CD4-positive, alpha-beta memory T cell (primary cell): ENCODE results near the gene SFXN5. TPM values are rescaled to one million over a fixed set of nuclear protein-coding genes. Genes with fewer than 3 reads are reported as not detected.

Experiments
- CTCF ChIA-PET: fragments of 350-600 bp; sonication (Branson Sonifier 250); formaldehyde crosslinking; loops from one replicate; lab custom pipeline; 2021; ENCODE audit warnings: inconsistent platforms; ENCODE audit not compliant: partially characterized antibody; lab: Charles Lee
- POLR2A ChIA-PET: fragments of 350-600 bp; sonication (Branson Sonifier 250); formaldehyde crosslinking; loops from one replicate; lab custom pipeline; 2021; ENCODE audit not compliant: partially characterized antibody; lab: Charles Lee
- DNase-seq, 5 donors: peaks; one replicate each; pipeline versions ENCODE4 v3.0.0 to v3.0.0-alpha.2; 2020 to 2022; ENCODE audit warnings: mixed read lengths in 1 of 5
- H3K27ac ChIP-seq: one replicate; pipeline ENCODE4 v1.7.0; 2013; ENCODE audit warnings: low read depth, low read length
- H3K27me3 ChIP-seq: 2 replicates; pipeline ENCODE4 v1.7.0; 2013; ENCODE audit warnings: mild to moderate bottlenecking, low read length, moderate library complexity; ENCODE audit not compliant: insufficient read depth
- H3K36me3 ChIP-seq: 2 replicates; pipeline ENCODE4 v1.7.0; 2013; ENCODE audit warnings: mild to moderate bottlenecking, low read length, moderate library complexity; ENCODE audit not compliant: insufficient read depth
- H3K4me1 ChIP-seq: 2 replicates; pipeline ENCODE4 v1.7.0; 2013; ENCODE audit warnings: mild to moderate bottlenecking, low read length, moderate library complexity; ENCODE audit not compliant: insufficient read depth
- H3K4me3 ChIP-seq, 2 donors: one replicate each; pipeline ENCODE4 v1.7.0; 2013; ENCODE audit warnings: low read length in 2 of 2, mild to moderate bottlenecking in 1 of 2
- H3K9me3 ChIP-seq, 2 donors: one replicate each; pipeline ENCODE4 v1.7.0; 2013; ENCODE audit warnings: low read length in 2 of 2, control low read depth in 1 of 2; ENCODE audit not compliant: control insufficient read depth in 1 of 2
- H3K27ac Mint-ChIP-seq, 7 donors: one replicate each; pipeline ENCODE4 v1.8.0; 2020 to 2021; ENCODE audit warnings: mixed read lengths in 7 of 7, mild to moderate bottlenecking in 6 of 7, inconsistent platforms in 3 of 7, moderate library complexity in 3 of 7
- H3K27me3 Mint-ChIP-seq, 2 donors: one replicate each; pipeline ENCODE4 v1.8.0; 2020 to 2021; ENCODE audit warnings: mixed read lengths in 2 of 2
- H3K36me3 Mint-ChIP-seq, 2 donors: one replicate each; pipeline ENCODE4 v1.8.0; 2020 to 2021; ENCODE audit warnings: mixed read lengths in 2 of 2, inconsistent platforms in 1 of 2, mild to moderate bottlenecking in 1 of 2
- H3K4me1 Mint-ChIP-seq, 4 donors: one replicate each; pipeline ENCODE4 v1.8.0; 2020 to 2021; ENCODE audit warnings: mixed read lengths in 4 of 4, mild to moderate bottlenecking in 1 of 4
- H3K4me3 Mint-ChIP-seq, 8 donors: one replicate each; pipeline ENCODE4 v1.8.0; 2020 to 2021; ENCODE audit warnings: mixed read lengths in 8 of 8, mild to moderate bottlenecking in 7 of 8, moderate library complexity in 6 of 8, inconsistent platforms in 3 of 8
- H3K9me3 Mint-ChIP-seq, 8 donors: one replicate each; pipeline ENCODE4 v1.8.0; 2020 to 2021; ENCODE audit warnings: mixed read lengths in 8 of 8, mild to moderate bottlenecking in 5 of 8, inconsistent platforms in 3 of 8, moderate library complexity in 1 of 8
- intact Hi-C: fragments of 100-400 bp; cut with micrococcal nuclease; formaldehyde crosslinking; loops from one replicate; pipeline ENCODE4 v1.15.1; 2023
- polyA plus RNA-seq, 2 donors: library from polyadenylated mRNA; unstranded; fragments of 300-500 nt; fragmentation: Illumina TruSeq; gene quantifications; one replicate each; pipeline ENCODE4 v1.2.3, GENCODE V29; 2021
- total RNA-seq, 2 experiments: library from RNA; stranded (reverse); gene quantifications; one replicate each; pipeline ENCODE4 v1.2.3, GENCODE V29; 2021

Gene SFXN5
- total and polyA plus RNA-seq, 4 experiments from 2014 or later: 0.95 to 10.0 (median 4.1) TPM

DNA sequence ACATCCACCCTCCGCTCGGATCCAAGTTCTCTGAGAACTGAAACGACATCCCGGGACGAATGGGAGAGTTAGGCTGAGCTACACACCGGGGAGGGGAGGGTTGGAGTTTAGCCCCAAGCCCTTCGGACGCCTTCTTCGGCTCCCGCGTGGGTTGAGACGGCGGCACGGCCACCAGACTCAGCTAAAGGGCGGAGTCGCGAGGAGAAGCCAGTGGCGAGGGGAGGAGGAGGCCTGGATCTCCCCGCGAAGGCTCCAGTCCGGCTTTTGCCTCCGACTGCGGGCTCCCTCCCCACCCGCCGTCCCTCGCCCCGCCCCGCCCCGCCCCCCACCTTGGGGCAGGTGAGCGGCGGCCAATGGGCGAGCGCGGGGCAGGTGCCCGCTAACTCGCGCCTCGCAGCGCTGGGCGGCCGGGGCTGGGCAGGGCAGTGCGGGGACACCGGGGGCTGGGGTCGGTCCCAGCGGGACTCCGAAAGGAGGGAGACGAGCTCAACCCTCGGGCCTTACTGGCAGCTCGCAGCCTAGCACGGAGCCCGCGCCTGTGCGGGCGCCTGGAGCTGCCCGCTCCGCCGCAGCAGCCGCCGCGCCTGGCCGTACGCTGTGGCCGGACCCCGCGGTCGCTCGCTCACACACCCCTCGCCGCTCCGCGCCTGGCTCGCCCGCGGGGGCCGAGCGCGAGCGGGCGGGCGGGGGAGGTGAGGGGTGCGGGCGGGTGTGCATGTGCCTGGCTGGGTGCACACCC, 154.2 kb downstream of the SFXN5 start, which contains the start of gene EMX1:
Gene EMX1, plus strand, starts transcription at position 382 of the 739 bp plus-strand sequence. Its CDS starts 334 bp downstream, at position 716.
- ChIA-PET POLR2A (interaction anchor here (2.1 kb wide), 1 partner anchor 10 kb away, joined by 7 read pairs; no protein-coding TSS in a partner anchor), CTCF (interaction anchor here (0.6 to 1.0 kb wide), 4 partner anchors 11 to 53 kb away, joined by 3 read pairs; partner anchors contain the start of gene SPR)
- no peaks in the 10 kb centered on the region for H3K9me3 ChIP-seq
- H3K36me3 ChIP-seq: no peaks in the 10 kb centered on the region
- peaks cover 75% of the 10 kb centered on the region for H3K27me3 ChIP-seq
- peaks cover 0 to 3% of the 10 kb centered on the region in 2 donors for H3K36me3 Mint-ChIP-seq
- H3K4me1 Mint-ChIP-seq: peaks cover 18 to 52% (median 33%) of the 10 kb centered on the region in 4 donors
- peak within 1 kb of the TSS; percentile 73 to 87 (median 82) for H3K4me3 Mint-ChIP-seq
- H3K9me3 Mint-ChIP-seq: peaks cover 0 to 5% (median 0%) of the 10 kb centered on the region in 8 donors
- H3K4me1 ChIP-seq: peaks cover 45% of the 10 kb centered on the region
- peak within 1 kb of the TSS in 1 of 2 donors; percentile 48 for H3K4me3 ChIP-seq
- peak in 4 of 5 donors; percentile 40 to 59 (median 52) for DNase-seq
- intact Hi-C loops: no loop called here
- H3K27ac Mint-ChIP-seq: peak within 1 kb of the TSS in 2 of 7 donors; percentile 12 to 30
- no peak within 1 kb of the TSS for H3K27ac ChIP-seq
- peaks cover 56 to 60% of the 10 kb centered on the region in 2 donors for H3K27me3 Mint-ChIP-seq

DNA sequence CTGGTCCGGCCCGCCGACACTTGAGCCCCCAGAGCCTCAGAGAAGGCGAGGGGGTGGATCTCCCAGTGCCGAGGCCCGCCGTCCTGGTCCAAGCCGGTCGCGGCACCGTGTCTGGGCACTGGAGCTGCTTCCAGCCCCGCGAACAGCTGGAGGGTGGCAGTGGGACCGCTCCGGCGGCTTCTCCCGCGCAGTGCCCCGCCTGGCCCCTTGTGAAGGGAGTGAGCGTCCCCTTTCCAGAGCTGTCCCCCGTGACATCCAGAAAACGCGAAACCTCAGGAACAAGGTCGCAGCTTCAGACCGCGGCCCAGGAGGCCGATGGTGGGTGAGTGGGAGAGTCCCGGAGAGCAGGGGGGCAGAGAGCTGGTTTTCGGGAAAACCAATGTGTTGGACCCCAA, 154.8 kb downstream of the SFXN5 start:
- peaks cover 18 to 52% (median 33%) of the 10 kb centered on the region in 4 donors for H3K4me1 Mint-ChIP-seq
- peaks cover 57 to 60% of the 10 kb centered on the region in 2 donors for H3K27me3 Mint-ChIP-seq
- no peaks in the 10 kb centered on the region for H3K36me3 ChIP-seq
- no peak overlapping the region for H3K27ac ChIP-seq
- peaks cover 0 to 5% (median 0%) of the 10 kb centered on the region in 8 donors for H3K9me3 Mint-ChIP-seq
- H3K36me3 Mint-ChIP-seq: peaks cover 0 to 3% of the 10 kb centered on the region in 2 donors
- no peaks in the 10 kb centered on the region for H3K9me3 ChIP-seq
- peaks cover 45% of the 10 kb centered on the region for H3K4me1 ChIP-seq
- CTCF ChIA-PET: no interaction called here
- intact Hi-C loops: no loop called here
- no peak for DNase-seq
- peak overlapping the region; percentile 73 to 87 (median 82) for H3K4me3 Mint-ChIP-seq
- H3K27me3 ChIP-seq: peaks cover 69% of the 10 kb centered on the region
- H3K4me3 ChIP-seq: peak overlapping the region in 1 of 2 donors; percentile 48
- POLR2A ChIA-PET: interaction anchor here (2.1 kb wide), 1 partner anchor 10 kb away, joined by 7 read pairs; no protein-coding TSS in a partner anchor
- H3K27ac Mint-ChIP-seq: peak overlapping the region in 2 of 7 donors; percentile 12 to 30

DNA sequence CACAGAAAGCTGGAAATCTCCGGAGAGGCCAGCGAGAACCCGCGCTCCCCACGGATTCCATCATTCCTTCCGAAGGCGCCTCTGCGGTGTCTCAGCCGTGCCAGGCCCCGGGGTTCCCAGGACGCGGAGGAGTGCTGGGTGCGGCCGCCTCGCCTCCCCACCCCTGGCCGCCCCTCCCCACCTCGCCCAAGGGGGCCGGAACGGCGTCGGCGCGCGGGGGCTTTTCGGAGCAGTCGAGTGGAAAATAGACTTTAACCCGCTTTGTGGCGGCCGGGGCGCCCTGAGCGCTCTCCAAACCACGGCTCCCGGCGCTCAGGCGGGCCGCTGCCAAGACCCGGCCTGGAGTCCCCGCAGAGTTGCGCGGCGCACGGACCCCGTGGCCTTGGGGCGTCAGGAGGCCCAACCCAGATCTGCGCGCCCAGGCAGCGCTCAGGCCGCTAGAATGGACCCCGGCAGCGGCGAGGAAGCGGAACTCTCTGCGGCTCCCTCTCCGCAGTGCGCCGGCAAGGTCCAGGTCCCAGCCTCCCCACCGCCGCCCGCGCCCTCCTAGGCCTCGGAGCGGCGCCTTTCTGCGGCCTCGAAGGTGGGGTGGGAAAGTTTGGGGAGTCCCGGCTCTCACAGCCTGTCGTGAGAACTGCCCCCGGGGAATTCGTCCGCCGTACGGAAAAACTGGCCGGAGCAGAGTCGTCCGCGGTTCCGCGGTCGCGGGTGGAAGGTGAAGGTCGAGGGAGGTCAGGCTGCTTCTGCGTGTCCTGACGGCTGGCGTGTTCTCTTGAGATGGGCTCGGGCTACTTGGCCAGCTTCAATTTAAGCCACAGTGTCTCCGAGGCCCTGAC, 155.4 kb downstream of the SFXN5 start:
- ChIA-PET CTCF (interaction anchor here (1.6 kb wide), 1 partner anchor 29 kb away, joined by 5 read pairs; the partner anchor contains the start of gene SPR), POLR2A (interaction anchor here (2.1 kb wide), 1 partner anchor 11 kb away, joined by 7 read pairs; no protein-coding TSS in a partner anchor)
- peak overlapping the region; percentile 73 to 89 (median 82) for H3K4me3 Mint-ChIP-seq
- H3K4me1 Mint-ChIP-seq: peaks cover 18 to 52% (median 33%) of the 10 kb centered on the region in 4 donors
- peak in 4 of 5 donors; percentile 36 to 52 (median 46) for DNase-seq
- intact Hi-C loops: no loop called here
- peaks cover 0 to 5% (median 0%) of the 10 kb centered on the region in 8 donors for H3K9me3 Mint-ChIP-seq
- peaks cover 45% of the 10 kb centered on the region for H3K4me1 ChIP-seq
- peaks cover 0 to 3% of the 10 kb centered on the region in 2 donors for H3K36me3 Mint-ChIP-seq
- peaks cover 58 to 59% of the 10 kb centered on the region in 2 donors for H3K27me3 Mint-ChIP-seq
- no peaks in the 10 kb centered on the region for H3K9me3 ChIP-seq
- no peaks in the 10 kb centered on the region for H3K36me3 ChIP-seq
- H3K27ac Mint-ChIP-seq: peak overlapping the region in 1 of 7 donors; percentile 30
- H3K27ac ChIP-seq: no peak overlapping the region
- peaks cover 67% of the 10 kb centered on the region for H3K27me3 ChIP-seq
- H3K4me3 ChIP-seq: peak overlapping the region in 1 of 2 donors; percentile 48

DNA sequence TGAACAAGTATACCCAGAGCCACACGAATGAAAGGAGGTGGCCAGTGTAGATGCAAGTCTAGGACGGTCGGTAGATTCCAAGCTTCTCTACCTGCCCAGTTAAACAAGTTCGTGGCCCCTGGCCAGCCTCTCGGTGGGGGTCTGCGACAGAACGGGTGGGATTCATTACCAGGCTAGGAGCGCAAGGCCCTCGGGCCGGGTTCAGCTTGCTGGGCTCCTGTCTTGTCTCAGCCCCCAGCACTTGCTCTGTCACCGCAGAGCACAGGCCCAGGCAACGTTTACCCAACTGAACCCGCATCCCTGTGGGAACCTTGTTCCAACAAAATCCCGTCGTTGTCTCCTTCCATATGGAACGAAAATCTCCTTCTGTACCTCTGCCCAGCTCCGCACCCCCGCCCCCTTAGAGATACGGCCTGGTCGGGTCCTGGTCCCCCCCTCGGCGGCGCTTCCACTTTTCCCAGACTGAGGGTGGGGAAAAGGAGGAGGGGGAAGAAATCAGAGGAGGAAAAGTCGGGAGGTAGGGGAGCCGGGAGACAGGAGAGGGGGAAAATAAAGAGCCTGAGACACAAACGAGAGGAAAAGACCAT, 156.1 kb downstream of the SFXN5 start:
- Histone ChIP-seq H3K9me3 (no peaks in the 10 kb centered on the region), H3K4me1 (peaks cover 43% of the 10 kb centered on the region), H3K4me3 (no peak overlapping the region), H3K36me3 (no peaks in the 10 kb centered on the region), H3K27ac (no peak overlapping the region), H3K27me3 (peaks cover 64% of the 10 kb centered on the region)
- intact Hi-C loops: no loop called here
- H3K27me3 Mint-ChIP-seq: peaks cover 58 to 62% of the 10 kb centered on the region in 2 donors
- H3K27ac Mint-ChIP-seq: peak overlapping the region in 2 of 7 donors; percentile 66 to 79
- peak overlapping the region; percentile 65 to 89 (median 74) for H3K4me3 Mint-ChIP-seq
- H3K9me3 Mint-ChIP-seq: peaks cover 0 to 3% (median 0%) of the 10 kb centered on the region in 8 donors
- peaks cover 18 to 49% (median 31%) of the 10 kb centered on the region in 4 donors for H3K4me1 Mint-ChIP-seq
- no peak for DNase-seq
- ChIA-PET POLR2A (no interaction called here), CTCF (interaction anchor here (1.6 kb wide), 1 partner anchor 28 kb away, joined by 5 read pairs; the partner anchor contains the start of gene SPR)
- peaks cover 0 to 3% of the 10 kb centered on the region in 2 donors for H3K36me3 Mint-ChIP-seq

DNA sequence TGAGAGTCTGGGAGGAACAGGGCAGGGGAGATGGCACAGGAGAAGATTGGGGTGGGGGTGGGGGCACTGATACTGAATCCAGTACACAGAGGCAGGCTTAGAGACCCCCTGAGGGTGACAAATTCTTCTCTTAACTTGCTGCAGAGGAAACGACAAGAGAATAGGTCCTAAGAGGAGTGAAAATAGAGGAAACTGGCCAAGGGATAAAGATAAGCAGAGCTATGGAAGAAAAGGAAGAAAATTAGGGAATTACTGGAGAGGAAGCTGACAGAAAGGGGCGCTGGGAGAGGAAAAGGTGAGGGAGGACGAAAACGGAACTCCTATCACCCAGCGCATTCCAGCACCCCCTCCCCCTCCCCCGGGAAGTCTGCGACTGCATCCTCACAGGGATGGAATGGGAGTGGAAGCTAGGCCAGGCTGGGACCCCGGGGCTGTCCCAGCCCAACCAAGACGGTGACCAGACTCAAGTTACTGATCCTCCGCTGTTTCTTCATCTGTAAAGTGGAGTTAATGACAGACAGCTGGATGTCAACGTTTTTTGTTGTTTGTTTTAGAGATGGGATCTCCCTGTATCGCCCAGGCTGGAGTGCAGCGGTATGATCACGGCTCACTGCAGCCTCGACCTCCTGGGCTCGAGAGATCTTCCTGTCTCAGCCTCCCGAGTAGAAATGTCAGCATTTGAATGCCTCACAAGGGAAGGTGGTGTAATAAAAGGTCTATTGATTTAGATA, 156.8 kb downstream of the SFXN5 start:
- Histone ChIP-seq H3K4me1 (peaks cover 37% of the 10 kb centered on the region), H3K4me3 (no peak overlapping the region), H3K27me3 (peaks cover 62% of the 10 kb centered on the region), H3K27ac (no peak overlapping the region), H3K9me3 (no peaks in the 10 kb centered on the region), H3K36me3 (no peaks in the 10 kb centered on the region)
- POLR2A ChIA-PET: no interaction called here
- H3K27ac Mint-ChIP-seq: peak overlapping the region in 2 of 7 donors; percentile 66 to 79
- peaks cover 18 to 45% (median 29%) of the 10 kb centered on the region in 4 donors for H3K4me1 Mint-ChIP-seq
- H3K9me3 Mint-ChIP-seq: peaks cover 0 to 2% (median 0%) of the 10 kb centered on the region in 8 donors
- intact Hi-C loops: no loop called here
- H3K36me3 Mint-ChIP-seq: peaks cover 0 to 3% of the 10 kb centered on the region in 2 donors
- peaks cover 59 to 65% of the 10 kb centered on the region in 2 donors for H3K27me3 Mint-ChIP-seq
- CTCF ChIA-PET: interaction anchor here (1.6 kb wide), 1 partner anchor 27 kb away, joined by 5 read pairs; the partner anchor contains the start of gene SPR
- no peak for DNase-seq
- H3K4me3 Mint-ChIP-seq: peak overlapping the region; percentile 65 to 89 (median 74)

DNA sequence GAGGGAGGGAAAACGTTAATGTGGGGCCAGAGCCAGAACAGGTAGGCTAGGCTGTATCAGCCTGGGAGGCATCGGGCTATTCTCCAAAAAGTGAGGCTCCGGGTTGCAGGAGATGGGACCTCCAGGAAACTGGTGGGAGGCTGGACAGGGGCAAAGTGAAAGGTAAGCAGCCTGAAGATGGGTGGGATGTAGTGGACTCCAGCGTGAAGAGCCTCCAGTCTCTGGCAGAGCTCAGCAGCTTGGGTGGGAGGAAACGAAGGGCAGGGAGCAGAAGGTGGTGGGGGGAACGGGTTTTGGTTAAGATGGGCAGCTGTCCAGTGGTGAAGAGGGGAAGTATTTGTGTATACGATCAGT, 157.3 kb downstream of the SFXN5 start:
- CTCF ChIA-PET: interaction anchor here (1.6 kb wide), 1 partner anchor 27 kb away, joined by 5 read pairs; the partner anchor contains the start of gene SPR

More for the DNA sequence above, 157.3 kb downstream of the SFXN5 start:
- H3K27me3 Mint-ChIP-seq: peaks cover 59 to 63% of the 10 kb centered on the region in 2 donors
- Histone ChIP-seq H3K4me1 (peaks cover 34% of the 10 kb centered on the region), H3K4me3 (no peak overlapping the region), H3K9me3 (no peaks in the 10 kb centered on the region), H3K36me3 (no peaks in the 10 kb centered on the region), H3K27me3 (peaks cover 60% of the 10 kb centered on the region), H3K27ac (no peak overlapping the region)
- DNase-seq: no peak
- peaks cover 15 to 39% (median 24%) of the 10 kb centered on the region in 4 donors for H3K4me1 Mint-ChIP-seq
- intact Hi-C loops: no loop called here
- H3K4me3 Mint-ChIP-seq: peak overlapping the region in 2 of 8 donors; percentile 18 to 29
- H3K9me3 Mint-ChIP-seq: no peaks in the 10 kb centered on the region
- POLR2A ChIA-PET: no interaction called here
- no peak overlapping the region for H3K27ac Mint-ChIP-seq
- H3K36me3 Mint-ChIP-seq: peaks cover 0 to 3% of the 10 kb centered on the region in 2 donors
